ENCODE data around the gene AGAP6. TPM values are rescaled to one million over a fixed set of nuclear protein-coding genes. Genes with fewer than 3 reads are reported as not detected.
"Not testable (repeated sequence)": the region's sequence is repeated elsewhere in the genome, so short reads cannot be mapped to it uniquely, and the experiment has no call there.

The AGAP6 gene
- total and polyA plus RNA-seq, 2 experiments from 2014 or later, result 12.9 to 13.3 TPM

- TF ChIP-seq ZNF331 (CRISPR knock-in tag; IDR thresholded peaks at IDR 0.05; ENCODE audit: low read depth) (no peak), POLR2AphosphoS5 (IDR thresholded peaks at IDR 0.05; ENCODE audit: low read depth) (no peak), EZH2 (IDR thresholded peaks at IDR 0.05; ENCODE audit: low read depth, unreplicated experiment) (no peak), JUNB (IDR thresholded peaks at IDR 0.05; ENCODE audit: unreplicated experiment) (no peak)
Measured at GRCh38 chr10:50021646-50022045, 33.4 kb downstream of the AGAP6 start (continued).

GRCh38 chr10:50024716-50025383, 36.6 kb downstream of the AGAP6 start:
- H3K27ac Mint-ChIP-seq; H3K27ac ChIP-seq (ENCODE audit: low read depth); H3K4me1 Mint-ChIP-seq; H3K4me1 ChIP-seq (ENCODE audit: insufficient read depth); H3K4me2 ChIP-seq; H3K4me3 Mint-ChIP-seq; H2AFZ ChIP-seq; H3K9me3 Mint-ChIP-seq; H3K36me3 ChIP-seq (ENCODE audit: insufficient read depth); H4K20me1 ChIP-seq (replicated peaks; ENCODE audit: insufficient read depth); H3F3A ChIP-seq (replicated peaks; ENCODE audit: low read depth); DNase-seq (ENCODE audit: low spot score); H3K79me2 ChIP-seq (replicated peaks; ENCODE audit: insufficient read depth); H3K27me3 Mint-ChIP-seq (ENCODE audit: insufficient read depth, low read depth, poor library complexity); H3K36me3 Mint-ChIP-seq (ENCODE audit: low read depth); H3K27me3 ChIP-seq (ENCODE audit: insufficient read depth); H3K9me2 ChIP-seq (ENCODE audit: insufficient read depth); H3K4me3 ChIP-seq: not testable (repeated sequence)
- peak; percentile 69 for ATAC-seq

- peaks cover 4% of the 10 kb centered on the region; the same call in 1 of the 2 replicates for H3K27me3 ChIP-seq (ENCODE audit: insufficient read depth)
- no peak overlapping the region for H2AFZ ChIP-seq
- H3K9me2 ChIP-seq (ENCODE audit: insufficient read depth), result no peaks in the 10 kb centered on the region; the same call in 1 of the 2 replicates
- H3K4me1 ChIP-seq (ENCODE audit: insufficient read depth), result no peaks in the 10 kb centered on the region
- H3K36me3 ChIP-seq (ENCODE audit: insufficient read depth), result no peaks in the 10 kb centered on the region
- H3K4me2 ChIP-seq, result no peak overlapping the region
- ATAC-seq (no peak), DNase-seq (ENCODE audit: low spot score) (no peak)
- H3K79me2 ChIP-seq (replicated peaks; ENCODE audit: insufficient read depth), result no peaks in the 10 kb centered on the region
- Mint-ChIP-seq H3K4me3 (no peak overlapping the region), H3K36me3 (ENCODE audit: low read depth) (no peaks in the 10 kb centered on the region), H3K27me3 (ENCODE audit: insufficient read depth, low read depth, poor library complexity) (peaks cover 12% of the 10 kb centered on the region), H3K9me3 (no peaks in the 10 kb centered on the region), H3K4me1 (no peaks in the 10 kb centered on the region), H3K27ac (no peak overlapping the region)
- no peak overlapping the region for H3K27ac ChIP-seq (ENCODE audit: low read depth)
- TF ChIP-seq ZNF114 (CRISPR knock-in tag; IDR thresholded peaks at IDR 0.05), result no peak
- no peak for TF ChIP-seq STAT1 (IDR thresholded peaks at IDR 0.05; ENCODE audit: unreplicated experiment)
- no peak for TF ChIP-seq JUNB (IDR thresholded peaks at IDR 0.05; ENCODE audit: unreplicated experiment)
- no peak for TF ChIP-seq ETS1 (IDR thresholded peaks at IDR 0.05)
- TF ChIP-seq CREB1 (CRISPR knock-in tag; IDR thresholded peaks at IDR 0.05; ENCODE audit: low read depth), result no peak
- TF ChIP-seq, protein P1, sequence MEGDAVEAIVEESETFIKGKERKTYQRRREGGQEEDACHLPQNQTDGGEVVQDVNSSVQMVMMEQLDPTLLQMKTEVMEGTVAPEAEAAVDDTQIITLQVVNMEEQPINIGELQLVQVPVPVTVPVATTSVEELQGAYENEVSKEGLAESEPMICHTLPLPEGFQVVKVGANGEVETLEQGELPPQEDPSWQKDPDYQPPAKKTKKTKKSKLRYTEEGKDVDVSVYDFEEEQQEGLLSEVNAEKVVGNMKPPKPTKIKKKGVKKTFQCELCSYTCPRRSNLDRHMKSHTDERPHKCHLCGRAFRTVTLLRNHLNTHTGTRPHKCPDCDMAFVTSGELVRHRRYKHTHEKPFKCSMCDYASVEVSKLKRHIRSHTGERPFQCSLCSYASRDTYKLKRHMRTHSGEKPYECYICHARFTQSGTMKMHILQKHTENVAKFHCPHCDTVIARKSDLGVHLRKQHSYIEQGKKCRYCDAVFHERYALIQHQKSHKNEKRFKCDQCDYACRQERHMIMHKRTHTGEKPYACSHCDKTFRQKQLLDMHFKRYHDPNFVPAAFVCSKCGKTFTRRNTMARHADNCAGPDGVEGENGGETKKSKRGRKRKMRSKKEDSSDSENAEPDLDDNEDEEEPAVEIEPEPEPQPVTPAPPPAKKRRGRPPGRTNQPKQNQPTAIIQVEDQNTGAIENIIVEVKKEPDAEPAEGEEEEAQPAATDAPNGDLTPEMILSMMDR (conservative IDR thresholded peaks at IDR 0.05; ENCODE audit: low read depth in 2 of 2), result no peak
- no peak for TF ChIP-seq ZNF331 (CRISPR knock-in tag; IDR thresholded peaks at IDR 0.05; ENCODE audit: low read depth)
- TF ChIP-seq EZH2 (IDR thresholded peaks at IDR 0.05; ENCODE audit: low read depth, unreplicated experiment), result no peak
- no peak for TF ChIP-seq EZH2phosphoT487 (IDR thresholded peaks at IDR 0.05; ENCODE audit: unreplicated experiment)
- no peak overlapping the region for H3K4me3 ChIP-seq
- H4K20me1 ChIP-seq (replicated peaks; ENCODE audit: insufficient read depth), result no peaks in the 10 kb centered on the region
- H3F3A ChIP-seq (replicated peaks; ENCODE audit: low read depth), result no peaks in the 10 kb centered on the region
Measured at GRCh38 chr10:50025627-50026026, 37.4 kb downstream of the AGAP6 start.
